ENCODE measurements around the gene ENOX1.
"Not testable (repeated sequence)": the region's sequence is repeated elsewhere in the genome, so short reads cannot be mapped to it uniquely, and the experiment has no call there.

ENOX1 gene

GRCh38 chr13:43432958-43433357 is 353.8 kb downstream of the ENOX1 start:
- no peak for DNase-seq (ENCODE audit: low read depth in 2 of 2)

- no peak for DNase-seq (ENCODE audit: low read depth in 2 of 2)
Observed at GRCh38 chr13:43431841-43432240, 354.9 kb downstream of the ENOX1 start.

- no peak for DNase-seq (ENCODE audit: low read depth in 2 of 2)
Observed at GRCh38 chr13:43431290-43431716, 355.5 kb downstream of the ENOX1 start.

- DNase-seq (ENCODE audit: low read depth in 2 of 2), result no peak
Observed at GRCh38 chr13:43428545-43429296, 358.1 kb downstream of the ENOX1 start.

- no peak for DNase-seq (ENCODE audit: low read depth in 2 of 2)
Observed at GRCh38 chr13:43426355-43426754, 360.4 kb downstream of the ENOX1 start.

- DNase-seq (ENCODE audit: low read depth in 2 of 2), result no peak
Observed at GRCh38 chr13:43425234-43425633, 361.5 kb downstream of the ENOX1 start.

GRCh38 chr13:43424412-43424811 is 362.4 kb downstream of the ENOX1 start:
- no peak for DNase-seq (ENCODE audit: low read depth in 2 of 2)

- DNase-seq (ENCODE audit: low read depth in 2 of 2), result no peak
Observed at GRCh38 chr13:43422116-43422515, 364.7 kb downstream of the ENOX1 start.

GRCh38 chr13:43416842-43417241 is 369.9 kb downstream of the ENOX1 start:
- DNase-seq (ENCODE audit: low read depth in 2 of 2), result not testable (repeated sequence)

- DNase-seq (ENCODE audit: low read depth in 2 of 2), result not testable (repeated sequence)
Observed at GRCh38 chr13:43416408-43416807, 370.4 kb downstream of the ENOX1 start.

GRCh38 chr13:43415903-43416391 is 370.8 kb downstream of the ENOX1 start:
- not testable (repeated sequence) for DNase-seq (ENCODE audit: low read depth in 2 of 2)

- no peak for DNase-seq (ENCODE audit: low read depth in 2 of 2)
Observed at GRCh38 chr13:43414111-43414510, 372.7 kb downstream of the ENOX1 start.

GRCh38 chr13:43411741-43412140 is 375.0 kb downstream of the ENOX1 start:
- no peak for DNase-seq (ENCODE audit: low read depth in 2 of 2)

GRCh38 chr13:43411211-43411610 is 375.6 kb downstream of the ENOX1 start:
- no peak for DNase-seq (ENCODE audit: low read depth in 2 of 2)

- no peak for DNase-seq (ENCODE audit: low read depth in 2 of 2)
Observed at GRCh38 chr13:43408274-43408673, 378.5 kb downstream of the ENOX1 start.

- no peak for DNase-seq (ENCODE audit: low read depth in 2 of 2)
Observed at GRCh38 chr13:43407023-43407581, 379.7 kb downstream of the ENOX1 start.

- DNase-seq (ENCODE audit: low read depth in 2 of 2), result peak in 1 of 2 experiments; percentile 30
Observed at GRCh38 chr13:43405457-43405856, 381.3 kb downstream of the ENOX1 start.

- no peak for DNase-seq (ENCODE audit: low read depth in 2 of 2)
Observed at GRCh38 chr13:43402380-43402779, 384.4 kb downstream of the ENOX1 start.

GRCh38 chr13:43401361-43401760 is 385.4 kb downstream of the ENOX1 start:
- DNase-seq (ENCODE audit: low read depth in 2 of 2), result no peak

GRCh38 chr13:43397111-43397510 is 389.7 kb downstream of the ENOX1 start:
- DNase-seq (ENCODE audit: low read depth in 2 of 2), result peak; percentile 63 to 70

GRCh38 chr13:43391036-43391435 is 395.7 kb downstream of the ENOX1 start:
- DNase-seq (ENCODE audit: low read depth in 2 of 2), result no peak

- no peak for DNase-seq (ENCODE audit: low read depth in 2 of 2)
Observed at GRCh38 chr13:43390619-43391018, 396.2 kb downstream of the ENOX1 start.

GRCh38 chr13:43389983-43390382 is 396.8 kb downstream of the ENOX1 start:
- DNase-seq (ENCODE audit: low read depth in 2 of 2), result peak; percentile 73 to 75
